Fibroblast of skin of right biceps (primary cell): Measurements from ENCODE around the gene NUF2.
"Not testable (repeated sequence)": the region's sequence is repeated elsewhere in the genome, so short reads cannot be mapped to it uniquely, and the experiment has no call there.

Experiments
- DNase-seq: peaks from one replicate; pipeline ENCODE4 v3.0.0-alpha.2; 2013

The NUF2 gene

GRCh38 chr1:163337631-163338030, 15.9 kb downstream of the NUF2 start:
- DNase-seq: peak; percentile 23

- DNase-seq: no peak
Measured at GRCh38 chr1:163346326-163346870, 24.6 kb downstream of the NUF2 start.

- DNase-seq: no peak
Measured at GRCh38 chr1:163347106-163347505, 25.4 kb downstream of the NUF2 start.

GRCh38 chr1:163351912-163352311, 30.2 kb downstream of the NUF2 start:
- DNase-seq: no peak

- peak; percentile 5 for DNase-seq
Measured at GRCh38 chr1:163357378-163357777, 35.6 kb downstream of the NUF2 start.

- DNase-seq: not testable (repeated sequence)
Measured at GRCh38 chr1:163358172-163358571, 36.4 kb downstream of the NUF2 start.

GRCh38 chr1:163361123-163361934, 39.6 kb downstream of the NUF2 start:
- peak; percentile 2 for DNase-seq

- DNase-seq: no peak
Measured at GRCh38 chr1:163365186-163365585, 43.4 kb downstream of the NUF2 start.

- no peak for DNase-seq
Measured at GRCh38 chr1:163366555-163366954, 44.8 kb downstream of the NUF2 start.

GRCh38 chr1:163367721-163368120, 46.0 kb downstream of the NUF2 start:
- no peak for DNase-seq

- no peak for DNase-seq
Measured at GRCh38 chr1:163372576-163372975, 50.8 kb downstream of the NUF2 start.

GRCh38 chr1:163378554-163378953, 56.8 kb downstream of the NUF2 start:
- no peak for DNase-seq

GRCh38 chr1:163379801-163380200, 58.0 kb downstream of the NUF2 start:
- DNase-seq: no peak

- no peak for DNase-seq
Measured at GRCh38 chr1:163381487-163382184, 59.9 kb downstream of the NUF2 start.

GRCh38 chr1:163382395-163382794, 60.6 kb downstream of the NUF2 start:
- DNase-seq: no peak

GRCh38 chr1:163387146-163387545, 65.4 kb downstream of the NUF2 start:
- DNase-seq: no peak

- no peak for DNase-seq
Measured at GRCh38 chr1:163388970-163389369, 67.2 kb downstream of the NUF2 start.

- peak; percentile 27 for DNase-seq
Measured at GRCh38 chr1:163395790-163396189, 74.0 kb downstream of the NUF2 start.

- no peak for DNase-seq
Measured at GRCh38 chr1:163397451-163398200, 75.9 kb downstream of the NUF2 start.

- DNase-seq: no peak
Measured at GRCh38 chr1:163399001-163399400, 77.2 kb downstream of the NUF2 start.

- DNase-seq: no peak
Measured at GRCh38 chr1:163399976-163400601, 78.3 kb downstream of the NUF2 start.

- no peak for DNase-seq
Measured at GRCh38 chr1:163401211-163401610, 79.5 kb downstream of the NUF2 start.
